ENCODE data around the gene CCL11. TPM values are rescaled to one million over a fixed set of nuclear protein-coding genes. Genes with fewer than 3 reads are reported as not detected.

The CCL11 gene
- total and polyA plus RNA-seq, 2 of the 13 experiments (the other 11 are each of a cell fraction or from before 2014, with no cell fraction given): not detected

DNA sequence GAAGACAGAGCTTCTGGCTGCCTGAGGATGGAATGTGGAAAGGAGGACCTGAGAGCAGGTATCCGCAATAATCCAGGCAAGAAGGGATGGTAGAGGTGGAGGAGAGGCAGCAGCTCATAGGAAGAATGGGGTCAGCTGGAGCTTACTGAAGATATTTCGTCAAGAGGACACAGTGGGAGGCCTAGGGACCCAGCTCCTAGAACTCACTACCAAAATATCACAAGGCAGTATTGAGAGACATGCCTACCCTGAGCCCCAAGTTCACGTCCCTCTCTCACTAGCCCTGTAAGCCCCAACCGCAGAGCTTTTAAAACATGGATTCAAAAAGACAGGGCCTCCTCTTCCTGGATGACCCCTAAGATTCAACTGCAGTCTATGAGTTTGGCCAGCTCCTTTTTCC lies 19.5 kb downstream of the CCL11 start:
- no peak for ATAC-seq
- Histone ChIP-seq H3K4me2 (ENCODE audit: low read depth, low read length) (no peak overlapping the region), H4K20me1 (ENCODE audit: insufficient read depth, low read length) (no peaks in the 10 kb centered on the region), H3K4me3 (replicated peaks in 1 of 3; ENCODE audit: insufficient read depth in 1 of 3, low read depth in 2 of 3, low read length in 3 of 3) (no peak overlapping the region), H3K4me1 (ENCODE audit: insufficient read depth, low read length) (no peaks in the 10 kb centered on the region), H3K79me2 (ENCODE audit: insufficient read depth, low read length) (no peaks in the 10 kb centered on the region), H3K27ac (ENCODE audit: extremely low read length, insufficient read depth, low read length) (no peak overlapping the region), H2AFZ (ENCODE audit: low read length) (no peak overlapping the region), H3K9me3 (ENCODE audit: low read length) (no peaks in the 10 kb centered on the region), H3K9ac (ENCODE audit: insufficient read depth, low read depth, low read length) (no peak overlapping the region), H3K36me3 (replicated peaks in 1 of 2; ENCODE audit: control insufficient read depth in 1 of 2, insufficient read depth in 2 of 2, low read length in 2 of 2) (no peaks in the 10 kb centered on the region), H3K27me3 (ENCODE audit: control insufficient read depth in 1 of 2, insufficient read depth in 2 of 2, low read length in 2 of 2) (no peaks in the 10 kb centered on the region)
- POLR2A ChIA-PET: no interaction called here
- intact Hi-C loops (cut with micrococcal nuclease; ENCODE audit: unreplicated experiment) (no loop called here), in situ Hi-C loops (cut with HindIII; ENCODE audit: extremely low pct_ligation_motif_present, low pct_unique_long_range_greater_than_20kb) (no loop called here)
- CTCF ChIA-PET (ENCODE audit: low intra/inter-chr PET ratio, low total read pairs): no interaction called here
- WGBS (ENCODE audit: low lambda C conversion rate): 40% methylated on average over 4 of the region's 4 CpGs
- no peak for DNase-seq (ENCODE audit: low spot score)
- no TSS peak for BruUV-seq (replicated peaks)
- FAIRE-seq: no peak
- TF ChIP-seq ZNF335 (CRISPR knock-in tag; IDR thresholded peaks at IDR 0.05) (no peak), SMAD1 (CRISPR knock-in tag; IDR thresholded peaks at IDR 0.05; ENCODE audit: borderline replicate concordance, low read depth) (no peak)
- TF ChIP-seq, protein P1, sequence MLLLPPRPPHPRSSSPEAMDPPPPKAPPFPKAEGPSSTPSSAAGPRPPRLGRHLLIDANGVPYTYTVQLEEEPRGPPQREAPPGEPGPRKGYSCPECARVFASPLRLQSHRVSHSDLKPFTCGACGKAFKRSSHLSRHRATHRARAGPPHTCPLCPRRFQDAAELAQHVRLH (CRISPR knock-in tag; IDR thresholded peaks at IDR 0.05; ENCODE audit: borderline replicate concordance, low read depth): no peak

DNA sequence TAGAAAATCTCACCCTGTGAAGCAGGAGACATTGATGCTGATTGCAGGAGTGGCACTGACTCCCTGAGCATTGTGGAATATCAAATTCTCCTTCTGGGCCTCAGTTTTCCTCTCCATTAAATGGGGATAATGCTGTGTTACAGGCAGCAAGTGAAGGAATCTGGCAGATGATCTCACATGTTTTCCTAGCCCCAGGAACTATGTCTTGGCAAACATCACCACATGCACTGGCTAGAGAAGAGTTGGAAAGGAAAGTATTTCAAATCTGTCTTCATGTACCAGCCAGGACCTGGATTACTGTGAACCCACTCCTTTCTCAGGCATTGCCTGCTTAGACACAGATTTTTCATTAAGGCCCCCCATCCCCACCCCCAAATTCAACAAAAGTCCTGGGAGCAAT lies 20.1 kb downstream of the CCL11 start:
- DNase-seq (ENCODE audit: low spot score): no peak
- TF ChIP-seq, protein P2, sequence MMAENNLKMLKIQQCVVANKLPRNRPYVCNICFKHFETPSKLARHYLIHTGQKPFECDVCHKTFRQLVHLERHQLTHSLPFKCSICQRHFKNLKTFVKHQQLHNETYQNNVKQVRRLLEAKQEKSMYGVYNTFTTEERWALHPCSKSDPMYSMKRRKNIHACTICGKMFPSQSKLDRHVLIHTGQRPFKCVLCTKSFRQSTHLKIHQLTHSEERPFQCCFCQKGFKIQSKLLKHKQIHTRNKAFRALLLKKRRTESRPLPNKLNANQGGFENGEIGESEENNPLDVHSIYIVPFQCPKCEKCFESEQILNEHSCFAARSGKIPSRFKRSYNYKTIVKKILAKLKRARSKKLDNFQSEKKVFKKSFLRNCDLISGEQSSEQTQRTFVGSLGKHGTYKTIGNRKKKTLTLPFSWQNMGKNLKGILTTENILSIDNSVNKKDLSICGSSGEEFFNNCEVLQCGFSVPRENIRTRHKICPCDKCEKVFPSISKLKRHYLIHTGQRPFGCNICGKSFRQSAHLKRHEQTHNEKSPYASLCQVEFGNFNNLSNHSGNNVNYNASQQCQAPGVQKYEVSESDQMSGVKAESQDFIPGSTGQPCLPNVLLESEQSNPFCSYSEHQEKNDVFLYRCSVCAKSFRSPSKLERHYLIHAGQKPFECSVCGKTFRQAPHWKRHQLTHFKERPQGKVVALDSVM (CRISPR knock-in tag; IDR thresholded peaks at IDR 0.05): no peak
- TF ChIP-seq ZNF251 (CRISPR knock-in tag; IDR thresholded peaks at IDR 0.05): no peak
- TF ChIP-seq, protein P3, sequence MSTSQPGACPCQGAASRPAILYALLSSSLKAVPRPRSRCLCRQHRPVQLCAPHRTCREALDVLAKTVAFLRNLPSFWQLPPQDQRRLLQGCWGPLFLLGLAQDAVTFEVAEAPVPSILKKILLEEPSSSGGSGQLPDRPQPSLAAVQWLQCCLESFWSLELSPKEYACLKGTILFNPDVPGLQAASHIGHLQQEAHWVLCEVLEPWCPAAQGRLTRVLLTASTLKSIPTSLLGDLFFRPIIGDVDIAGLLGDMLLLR (CRISPR knock-in tag; IDR thresholded peaks at IDR 0.05): no peak
- no peak for TF ChIP-seq HNF4A (CRISPR knock-in tag; IDR thresholded peaks at IDR 0.05)
- H3K9ac ChIP-seq (ENCODE audit: insufficient read depth, low read depth, low read length): no peak overlapping the region
- intact Hi-C loops (cut with micrococcal nuclease; ENCODE audit: unreplicated experiment) (no loop called here), in situ Hi-C loops (cut with HindIII; ENCODE audit: extremely low pct_ligation_motif_present, low pct_unique_long_range_greater_than_20kb) (no loop called here)
- H3K27me3 ChIP-seq (ENCODE audit: control insufficient read depth in 1 of 2, insufficient read depth in 2 of 2, low read length in 2 of 2): no peaks in the 10 kb centered on the region
- no peaks in the 10 kb centered on the region for H3K4me1 ChIP-seq (ENCODE audit: insufficient read depth, low read length)
- CTCF ChIA-PET (ENCODE audit: low intra/inter-chr PET ratio, low total read pairs): no interaction called here
- no peak overlapping the region for H3K27ac ChIP-seq (ENCODE audit: extremely low read length, insufficient read depth, low read length)
- no peak for ATAC-seq
- H3K9me3 ChIP-seq (ENCODE audit: low read length): no peaks in the 10 kb centered on the region
- H4K20me1 ChIP-seq (ENCODE audit: insufficient read depth, low read length): no peaks in the 10 kb centered on the region
- no peaks in the 10 kb centered on the region for H3K36me3 ChIP-seq (replicated peaks in 1 of 2; ENCODE audit: control insufficient read depth in 1 of 2, insufficient read depth in 2 of 2, low read length in 2 of 2)
- FAIRE-seq: no peak
- H3K79me2 ChIP-seq (ENCODE audit: insufficient read depth, low read length): no peaks in the 10 kb centered on the region
- BruUV-seq (replicated peaks): no TSS peak
- no peak overlapping the region for H3K4me3 ChIP-seq (replicated peaks in 1 of 3; ENCODE audit: insufficient read depth in 1 of 3, low read depth in 2 of 3, low read length in 3 of 3)
- POLR2A ChIA-PET: no interaction called here
- no peak overlapping the region for H3K4me2 ChIP-seq (ENCODE audit: low read depth, low read length)
- no peak overlapping the region for H2AFZ ChIP-seq (ENCODE audit: low read length)
